Dedifferentiated amniotic fluid mesenchymal stem cell (primary cell): ENCODE data around the gene SLC35E3.

ENCODE experiments used
- DNase-seq: peaks from one replicate; pipeline ENCODE4 v3.0.0-alpha.2; 2016; ENCODE audit errors: extremely low spot score

Gene SLC35E3

GRCh38 chr12:68771223-68771925 is 25.4 kb downstream of the SLC35E3 start:
- no peak for DNase-seq

- DNase-seq, result no peak
Observed at GRCh38 chr12:68772714-68773113, 26.7 kb downstream of the SLC35E3 start.

- no peak for DNase-seq
Observed at GRCh38 chr12:68773582-68773981, 27.6 kb downstream of the SLC35E3 start.

GRCh38 chr12:68775121-68775630 is 29.2 kb downstream of the SLC35E3 start:
- no peak for DNase-seq

- no peak for DNase-seq
Observed at GRCh38 chr12:68776976-68777610, 31.1 kb downstream of the SLC35E3 start.

GRCh38 chr12:68779280-68779679 is 33.3 kb downstream of the SLC35E3 start:
- no peak for DNase-seq

- no peak for DNase-seq
Observed at GRCh38 chr12:68780731-68781130, 34.8 kb downstream of the SLC35E3 start.

GRCh38 chr12:68781728-68782127 is 35.8 kb downstream of the SLC35E3 start:
- no peak for DNase-seq

- no peak for DNase-seq
Observed at GRCh38 chr12:68784015-68784414, 38.0 kb downstream of the SLC35E3 start.

- no peak for DNase-seq
Observed at GRCh38 chr12:68785358-68785757, 39.4 kb downstream of the SLC35E3 start.

GRCh38 chr12:68785823-68786222 is 39.8 kb downstream of the SLC35E3 start:
- DNase-seq, result no peak

GRCh38 chr12:68786929-68787328 is 41.0 kb downstream of the SLC35E3 start:
- no peak for DNase-seq

GRCh38 chr12:68788554-68789143 is 42.7 kb downstream of the SLC35E3 start:
- DNase-seq, result no peak

GRCh38 chr12:68789144-68789878 is 43.3 kb downstream of the SLC35E3 start:
- no peak for DNase-seq

GRCh38 chr12:68790081-68790951 is 44.3 kb downstream of the SLC35E3 start:
- no peak for DNase-seq

- no peak for DNase-seq
Observed at GRCh38 chr12:68790952-68791234, 44.9 kb downstream of the SLC35E3 start.

GRCh38 chr12:68791897-68792481 is 46.0 kb downstream of the SLC35E3 start:
- no peak for DNase-seq

- no peak for DNase-seq
Observed at GRCh38 chr12:68792952-68793351, 47.0 kb downstream of the SLC35E3 start.

GRCh38 chr12:68793436-68793835 is 47.5 kb downstream of the SLC35E3 start:
- no peak for DNase-seq

- DNase-seq, result no peak
Observed at GRCh38 chr12:68793975-68794652, 48.1 kb downstream of the SLC35E3 start.
